WTC11 (cell line): ENCODE results near the gene SLC26A2. TPM values are rescaled to one million over a fixed set of nuclear protein-coding genes. Genes with fewer than 3 reads are reported as not detected.
A peak's percentile ranks its signal among the peaks of the same experiment; 100 is the strongest.

Source experiments
- ATAC-seq: fragments of 200-7000 bp; cut with Tn5 transposase; 2 replicates; pipeline ENCODE4 v1.10.0; 2021; ENCODE audit warnings: mild to moderate bottlenecking, moderate library complexity
- CTCF ChIA-PET: fragments of 300-600 bp; sonication (Branson Sonifier 250); formaldehyde crosslinking; loops from one replicate; lab custom pipeline; 2021; ENCODE audit warnings: antibody characterized with exemption; lab: Charles Lee
- POLR2A ChIA-PET: fragments of 350-600 bp; sonication (Branson Sonifier 250); formaldehyde crosslinking; loops from one replicate; lab custom pipeline; 2021; ENCODE audit warnings: antibody characterized with exemption; lab: Charles Lee
- DNase-seq: peaks from one replicate; pipeline ENCODE4 v3.0.0; 2021; ENCODE audit warnings: low spot score
- H3K27ac Mint-ChIP-seq: 2 replicates; pipeline ENCODE4 v1.8.0; 2021; ENCODE audit warnings: mixed read lengths
- H3K27me3 Mint-ChIP-seq: 2 replicates; pipeline ENCODE4 v1.8.0; 2021; ENCODE audit warnings: low read depth, mild to moderate bottlenecking, moderate library complexity, mixed read lengths
- H3K36me3 Mint-ChIP-seq: 2 replicates; pipeline ENCODE4 v1.8.0; 2021; ENCODE audit warnings: mixed read lengths
- H3K4me1 Mint-ChIP-seq: 2 replicates; pipeline ENCODE4 v1.8.0; 2022; ENCODE audit warnings: mixed read lengths
- H3K4me3 Mint-ChIP-seq: 2 replicates; pipeline ENCODE4 v1.8.0; 2021; ENCODE audit warnings: mild to moderate bottlenecking, moderate library complexity, mixed read lengths
- H3K9me3 Mint-ChIP-seq: 2 replicates; pipeline ENCODE4 v1.8.0; 2021; ENCODE audit warnings: mixed read lengths
- NFYB ChIP-seq: sonication (generic); formaldehyde crosslinking; conservative IDR thresholded peaks from 2 replicates; pipeline ENCODE4 v1.8.0; 2022; ENCODE audit warnings: low read depth, missing genetic modification reagents
- NR3C1 ChIP-seq: sonication (generic); formaldehyde crosslinking; conservative IDR thresholded peaks from 2 replicates; pipeline ENCODE4 v1.8.1; 2023; ENCODE audit warnings: low read depth, mild to moderate bottlenecking, missing genetic modification reagents
- PRRX2 ChIP-seq: fragments of 250-450 bp; sonication (Bioruptor Pico); IDR thresholded peaks from 2 replicates; pipeline ENCODE4 v1.8.0; 2021; ENCODE audit warnings: mild to moderate bottlenecking
- ZNF219 ChIP-seq: sonication (generic); formaldehyde crosslinking; IDR thresholded peaks from 2 replicates; pipeline ENCODE4 v1.8.0; 2023; ENCODE audit warnings: missing genetic modification reagents, mild to moderate bottlenecking, borderline replicate concordance
- ZNF317 ChIP-seq: sonication (generic); formaldehyde crosslinking; IDR thresholded peaks from 2 replicates; pipeline ENCODE4 v1.8.1; 2023; ENCODE audit warnings: low read depth, mild to moderate bottlenecking, moderate library complexity, missing genetic modification reagents, borderline replicate concordance
- ZNF532 ChIP-seq: fragments of 250-450 bp; sonication (Bioruptor Pico); IDR thresholded peaks from 2 replicates; pipeline ENCODE4 v1.9.0; 2021; ENCODE audit warnings: mild to moderate bottlenecking, borderline replicate concordance
- total RNA-seq: library from RNA; stranded (reverse); gene quantifications from 3 replicates; pipeline ENCODE4 v1.2.3, GENCODE V29; 2021
- TF ChIP-seq, protein P1 (sequence below): sonication (generic); formaldehyde crosslinking; IDR thresholded peaks from 2 replicates; pipeline ENCODE4 v1.8.1; 2022; ENCODE audit warnings: low read depth, missing genetic modification reagents, borderline replicate concordance
- TF ChIP-seq, protein P2 (sequence below): fragments of 250-450 bp; sonication (Bioruptor Pico); IDR thresholded peaks from 2 replicates; pipeline ENCODE4 v1.8.0; 2021; ENCODE audit warnings: mild to moderate bottlenecking
- TF ChIP-seq, protein P3 (sequence below): sonication (generic); formaldehyde crosslinking; IDR thresholded peaks from 2 replicates; pipeline ENCODE4 v1.8.0; 2023; ENCODE audit warnings: missing genetic modification reagents, mild to moderate bottlenecking, borderline replicate concordance
- TF ChIP-seq, protein P4 (sequence below): fragments of 200-600 bp; IDR thresholded peaks from 2 replicates; pipeline ENCODE4 v1.8.0; 2022; ENCODE audit warnings: antibody characterized with exemption
- TF ChIP-seq, protein P5 (sequence below): sonication (generic); formaldehyde crosslinking; IDR thresholded peaks from 2 replicates; pipeline ENCODE4 v1.8.1; 2023; ENCODE audit warnings: mild to moderate bottlenecking, moderate library complexity, missing genetic modification reagents

SLC26A2 gene
- total RNA-seq, 1 experiment from 2014 or later, result 11.1 TPM

GRCh38 chr5:150000990-150001659 is 40.6 kb downstream of the SLC26A2 start:
- POLR2A ChIA-PET, result interaction anchor here (1.0 to 1.1 kb wide), 2 partner anchors 13 to 42 kb away, joined by 3 read pairs; no protein-coding TSS in a partner anchor
- ATAC-seq, result peak; percentile 5; the same call in 1 of the 2 replicates
- Mint-ChIP-seq H3K4me3 (peak overlapping the region; percentile 94), H3K27ac (peak overlapping the region; percentile 64; the same call in 1 of the 2 replicates), H3K4me1 (peaks cover 22% of the 10 kb centered on the region), H3K36me3 (peaks cover 20% of the 10 kb centered on the region), H3K27me3 (no peaks in the 10 kb centered on the region), H3K9me3 (no peaks in the 10 kb centered on the region)
- CTCF ChIA-PET, result interaction anchor here (0.6 to 2.2 kb wide), 10 partner anchors 10 to 382 kb away, joined by 3 to 15 read pairs (median 5); partner anchors contain the start of genes PDGFRB and SLC26A2
- TF ChIP-seq, protein P1, sequence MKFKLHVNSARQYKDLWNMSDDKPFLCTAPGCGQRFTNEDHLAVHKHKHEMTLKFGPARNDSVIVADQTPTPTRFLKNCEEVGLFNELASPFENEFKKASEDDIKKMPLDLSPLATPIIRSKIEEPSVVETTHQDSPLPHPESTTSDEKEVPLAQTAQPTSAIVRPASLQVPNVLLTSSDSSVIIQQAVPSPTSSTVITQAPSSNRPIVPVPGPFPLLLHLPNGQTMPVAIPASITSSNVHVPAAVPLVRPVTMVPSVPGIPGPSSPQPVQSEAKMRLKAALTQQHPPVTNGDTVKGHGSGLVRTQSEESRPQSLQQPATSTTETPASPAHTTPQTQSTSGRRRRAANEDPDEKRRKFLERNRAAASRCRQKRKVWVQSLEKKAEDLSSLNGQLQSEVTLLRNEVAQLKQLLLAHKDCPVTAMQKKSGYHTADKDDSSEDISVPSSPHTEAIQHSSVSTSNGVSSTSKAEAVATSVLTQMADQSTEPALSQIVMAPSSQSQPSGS (CRISPR knock-in tag), result no peak
- TF ChIP-seq, protein P2, sequence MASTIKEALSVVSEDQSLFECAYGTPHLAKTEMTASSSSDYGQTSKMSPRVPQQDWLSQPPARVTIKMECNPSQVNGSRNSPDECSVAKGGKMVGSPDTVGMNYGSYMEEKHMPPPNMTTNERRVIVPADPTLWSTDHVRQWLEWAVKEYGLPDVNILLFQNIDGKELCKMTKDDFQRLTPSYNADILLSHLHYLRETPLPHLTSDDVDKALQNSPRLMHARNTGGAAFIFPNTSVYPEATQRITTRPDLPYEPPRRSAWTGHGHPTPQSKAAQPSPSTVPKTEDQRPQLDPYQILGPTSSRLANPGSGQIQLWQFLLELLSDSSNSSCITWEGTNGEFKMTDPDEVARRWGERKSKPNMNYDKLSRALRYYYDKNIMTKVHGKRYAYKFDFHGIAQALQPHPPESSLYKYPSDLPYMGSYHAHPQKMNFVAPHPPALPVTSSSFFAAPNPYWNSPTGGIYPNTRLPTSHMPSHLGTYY, result no peak
- TF ChIP-seq ZNF532 (CRISPR knock-in tag), result no peak
- TF ChIP-seq ZNF219 (CRISPR knock-in tag), result no peak
- TF ChIP-seq ZNF317, result 0 out of 2 replicates have a peak, but pooled peaks have one; percentile 31
- no peak for TF ChIP-seq PRRX2 (CRISPR knock-in tag)
- TF ChIP-seq, protein P3, sequence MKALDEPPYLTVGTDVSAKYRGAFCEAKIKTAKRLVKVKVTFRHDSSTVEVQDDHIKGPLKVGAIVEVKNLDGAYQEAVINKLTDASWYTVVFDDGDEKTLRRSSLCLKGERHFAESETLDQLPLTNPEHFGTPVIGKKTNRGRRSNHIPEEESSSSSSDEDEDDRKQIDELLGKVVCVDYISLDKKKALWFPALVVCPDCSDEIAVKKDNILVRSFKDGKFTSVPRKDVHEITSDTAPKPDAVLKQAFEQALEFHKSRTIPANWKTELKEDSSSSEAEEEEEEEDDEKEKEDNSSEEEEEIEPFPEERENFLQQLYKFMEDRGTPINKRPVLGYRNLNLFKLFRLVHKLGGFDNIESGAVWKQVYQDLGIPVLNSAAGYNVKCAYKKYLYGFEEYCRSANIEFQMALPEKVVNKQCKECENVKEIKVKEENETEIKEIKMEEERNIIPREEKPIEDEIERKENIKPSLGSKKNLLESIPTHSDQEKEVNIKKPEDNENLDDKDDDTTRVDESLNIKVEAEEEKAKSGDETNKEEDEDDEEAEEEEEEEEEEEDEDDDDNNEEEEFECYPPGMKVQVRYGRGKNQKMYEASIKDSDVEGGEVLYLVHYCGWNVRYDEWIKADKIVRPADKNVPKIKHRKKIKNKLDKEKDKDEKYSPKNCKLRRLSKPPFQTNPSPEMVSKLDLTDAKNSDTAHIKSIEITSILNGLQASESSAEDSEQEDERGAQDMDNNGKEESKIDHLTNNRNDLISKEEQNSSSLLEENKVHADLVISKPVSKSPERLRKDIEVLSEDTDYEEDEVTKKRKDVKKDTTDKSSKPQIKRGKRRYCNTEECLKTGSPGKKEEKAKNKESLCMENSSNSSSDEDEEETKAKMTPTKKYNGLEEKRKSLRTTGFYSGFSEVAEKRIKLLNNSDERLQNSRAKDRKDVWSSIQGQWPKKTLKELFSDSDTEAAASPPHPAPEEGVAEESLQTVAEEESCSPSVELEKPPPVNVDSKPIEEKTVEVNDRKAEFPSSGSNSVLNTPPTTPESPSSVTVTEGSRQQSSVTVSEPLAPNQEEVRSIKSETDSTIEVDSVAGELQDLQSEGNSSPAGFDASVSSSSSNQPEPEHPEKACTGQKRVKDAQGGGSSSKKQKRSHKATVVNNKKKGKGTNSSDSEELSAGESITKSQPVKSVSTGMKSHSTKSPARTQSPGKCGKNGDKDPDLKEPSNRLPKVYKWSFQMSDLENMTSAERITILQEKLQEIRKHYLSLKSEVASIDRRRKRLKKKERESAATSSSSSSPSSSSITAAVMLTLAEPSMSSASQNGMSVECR, result no peak
- TF ChIP-seq NR3C1 (CRISPR knock-in tag), result 0 out of 2 replicates have a peak, but pooled peaks have one; percentile 10
- TF ChIP-seq NFYB (CRISPR knock-in tag), result no peak
- DNase-seq, result peak; percentile 60

GRCh38 chr5:150001660-150002486 is 41.3 kb downstream of the SLC26A2 start:
- peak overlapping the region; percentile 88 for H3K27ac Mint-ChIP-seq
- peak; percentile 49 for ATAC-seq

More at GRCh38 chr5:150001660-150002486, 41.3 kb downstream of the SLC26A2 start:
- ChIA-PET POLR2A (no interaction called here), CTCF (interaction anchor here (0.6 to 2.2 kb wide), 3 partner anchors 11 to 154 kb away, joined by 3 to 15 read pairs (median 4); partner anchors contain the start of genes PDGFRB and SLC26A2)
- Mint-ChIP-seq H3K4me1 (peaks cover 22% of the 10 kb centered on the region), H3K4me3 (peak overlapping the region; percentile 94), H3K27me3 (no peaks in the 10 kb centered on the region), H3K9me3 (no peaks in the 10 kb centered on the region), H3K36me3 (peaks cover 26% of the 10 kb centered on the region)
- DNase-seq, result peak; percentile 36
- TF ChIP-seq, protein P4, sequence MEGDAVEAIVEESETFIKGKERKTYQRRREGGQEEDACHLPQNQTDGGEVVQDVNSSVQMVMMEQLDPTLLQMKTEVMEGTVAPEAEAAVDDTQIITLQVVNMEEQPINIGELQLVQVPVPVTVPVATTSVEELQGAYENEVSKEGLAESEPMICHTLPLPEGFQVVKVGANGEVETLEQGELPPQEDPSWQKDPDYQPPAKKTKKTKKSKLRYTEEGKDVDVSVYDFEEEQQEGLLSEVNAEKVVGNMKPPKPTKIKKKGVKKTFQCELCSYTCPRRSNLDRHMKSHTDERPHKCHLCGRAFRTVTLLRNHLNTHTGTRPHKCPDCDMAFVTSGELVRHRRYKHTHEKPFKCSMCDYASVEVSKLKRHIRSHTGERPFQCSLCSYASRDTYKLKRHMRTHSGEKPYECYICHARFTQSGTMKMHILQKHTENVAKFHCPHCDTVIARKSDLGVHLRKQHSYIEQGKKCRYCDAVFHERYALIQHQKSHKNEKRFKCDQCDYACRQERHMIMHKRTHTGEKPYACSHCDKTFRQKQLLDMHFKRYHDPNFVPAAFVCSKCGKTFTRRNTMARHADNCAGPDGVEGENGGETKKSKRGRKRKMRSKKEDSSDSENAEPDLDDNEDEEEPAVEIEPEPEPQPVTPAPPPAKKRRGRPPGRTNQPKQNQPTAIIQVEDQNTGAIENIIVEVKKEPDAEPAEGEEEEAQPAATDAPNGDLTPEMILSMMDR, result peak; percentile 60
- TF ChIP-seq, protein P5, sequence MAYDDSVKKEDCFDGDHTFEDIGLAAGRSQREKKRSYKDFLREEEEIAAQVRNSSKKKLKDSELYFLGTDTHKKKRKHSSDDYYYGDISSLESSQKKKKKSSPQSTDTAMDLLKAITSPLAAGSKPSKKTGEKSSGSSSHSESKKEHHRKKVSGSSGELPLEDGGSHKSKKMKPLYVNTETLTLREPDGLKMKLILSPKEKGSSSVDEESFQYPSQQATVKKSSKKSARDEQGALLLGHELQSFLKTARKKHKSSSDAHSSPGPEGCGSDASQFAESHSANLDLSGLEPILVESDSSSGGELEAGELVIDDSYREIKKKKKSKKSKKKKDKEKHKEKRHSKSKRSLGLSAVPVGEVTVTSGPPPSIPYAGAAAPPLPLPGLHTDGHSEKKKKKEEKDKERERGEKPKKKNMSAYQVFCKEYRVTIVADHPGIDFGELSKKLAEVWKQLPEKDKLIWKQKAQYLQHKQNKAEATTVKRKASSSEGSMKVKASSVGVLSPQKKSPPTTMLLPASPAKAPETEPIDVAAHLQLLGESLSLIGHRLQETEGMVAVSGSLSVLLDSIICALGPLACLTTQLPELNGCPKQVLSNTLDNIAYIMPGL (CRISPR knock-in tag), result no peak
